Endothelial cell of umbilical vein (primary cell): ENCODE measurements around the gene YTHDC1. TPM values are rescaled to one million over a fixed set of nuclear protein-coding genes. Genes with fewer than 3 reads are reported as not detected.
A peak's percentile ranks its signal among the peaks of the same experiment; 100 is the strongest.

ENCODE experiments used
- BruUV-seq: library from RNA; stranded (reverse); fragments of 400-500 nt; replicated peaks from 2 replicates; lab custom pipeline; 2021; lab: Mats Ljungman, UMichigan
- CTCF ChIA-PET: fragments of 300-600, 350-600 bp; sonication (Branson Sonifier 250); formaldehyde crosslinking; loops from one replicate; lab custom pipeline; 2021; ENCODE audit warnings: antibody characterized with exemption, inconsistent platforms; lab: Charles Lee
- POLR2A ChIA-PET: fragments of 300-600, 350-600 bp; sonication (Branson Sonifier 250); formaldehyde crosslinking; loops from one replicate; lab custom pipeline; 2021; ENCODE audit warnings: antibody characterized with exemption, inconsistent platforms; lab: Charles Lee
- DNase-seq: peaks from one replicate; pipeline ENCODE4 v3.0.0-alpha.2; 2011; ENCODE audit warnings: low read depth, low spot score
- FAIRE-seq: peaks from 2 replicates; lab custom pipeline; 2011; peaks lifted over from hg19 to GRCh38; lab: Jason Lieb, UNC
- H2AFZ ChIP-seq: 2 replicates; pipeline ENCODE4 v1.6.0; 2012; ENCODE audit warnings: low read depth, low read length, control low read depth, inconsistent platforms
- H3K27ac ChIP-seq: 2 replicates; pipeline ENCODE4 v1.5.1; 2011; ENCODE audit warnings: low read depth, mild to moderate bottlenecking, control low read depth, low read length, moderate library complexity; ENCODE audit not compliant: insufficient read depth
- H3K27me3 ChIP-seq, 2 experiments: 2 replicates each; pipeline versions ENCODE4 v1.6.0 to v1.6.1; 2011; ENCODE audit warnings: low read length in 2 of 2, mixed read lengths in 1 of 2; ENCODE audit not compliant: control insufficient read depth in 2 of 2, insufficient read depth in 2 of 2
- H3K36me3 ChIP-seq, 2 experiments: 2 replicates in 1 of 2; 3 replicates in 1 of 2; pipeline ENCODE4 v1.5.1; 2011; ENCODE audit warnings: low read length in 2 of 2, mild to moderate bottlenecking in 1 of 2, moderate library complexity in 1 of 2; ENCODE audit not compliant: control insufficient read depth in 2 of 2, insufficient read depth in 2 of 2; ENCODE audit errors: extremely low read depth in 1 of 2
- H3K4me1 ChIP-seq: 3 replicates; pipeline ENCODE4 v1.5.1; 2011; ENCODE audit warnings: mild to moderate bottlenecking, low read length; ENCODE audit not compliant: control insufficient read depth, insufficient read depth; ENCODE audit errors: extremely low read depth
- H3K4me2 ChIP-seq: 2 replicates; pipeline ENCODE4 v1.6.1; 2011; ENCODE audit warnings: low read length, control low read depth, mixed read lengths; ENCODE audit not compliant: insufficient read depth
- H3K4me3 ChIP-seq, 3 experiments: fragments of 200-600 bp in 1 of 3; sonication (generic), shearing (Covaris generic) in 1 of 3; replicated peaks in 1 of 3; 2 replicates each; pipeline ENCODE4 v1.5.1; 2011 to 2016; ENCODE audit warnings: control low read depth in 3 of 3, low read length in 3 of 3, mild to moderate bottlenecking in 2 of 3, inconsistent platforms in 1 of 3, low read depth in 1 of 3, moderate library complexity in 1 of 3; ENCODE audit not compliant: insufficient read depth in 1 of 3
- H3K79me2 ChIP-seq: 2 replicates; pipeline ENCODE4 v1.6.0; 2012; ENCODE audit warnings: low read length, inconsistent platforms; ENCODE audit not compliant: control insufficient read depth, insufficient read depth
- H3K9ac ChIP-seq: replicated peaks from 2 replicates; pipeline ENCODE3; 2011; ENCODE audit warnings: low read length, control low read depth; ENCODE audit not compliant: insufficient read depth; ENCODE audit errors: extremely low read depth
- H3K9me1 ChIP-seq: replicated peaks from 3 replicates; pipeline ENCODE4 v1.6.0; 2011; ENCODE audit warnings: mild to moderate bottlenecking, low read length; ENCODE audit not compliant: control insufficient read depth, insufficient read depth; ENCODE audit errors: extremely low read depth
- H3K9me3 ChIP-seq: replicated peaks from 2 replicates; pipeline ENCODE4 v1.5.1; 2012; ENCODE audit warnings: low read length, inconsistent platforms; ENCODE audit not compliant: control insufficient read depth, insufficient read depth
- H4K20me1 ChIP-seq: replicated peaks from 2 replicates; pipeline ENCODE3; 2011; ENCODE audit warnings: mild to moderate bottlenecking, low read length; ENCODE audit not compliant: control insufficient read depth, insufficient read depth; ENCODE audit errors: extremely low read depth
- EZH2 ChIP-seq: IDR thresholded peaks from 2 replicates; pipeline ENCODE4 v1.6.1; 2012; ENCODE audit warnings: borderline replicate concordance, low read depth, mild to moderate bottlenecking, moderate library complexity, low read length, inconsistent platforms; ENCODE audit not compliant: severe bottlenecking
- FOS ChIP-seq: IDR thresholded peaks from 2 replicates; pipeline ENCODE4 v1.6.1; 2011; ENCODE audit warnings: mild to moderate bottlenecking, low read length, moderate library complexity, borderline replicate concordance; ENCODE audit not compliant: insufficient read depth
- GATA2 ChIP-seq: IDR thresholded peaks from 2 replicates; pipeline ENCODE4 v1.7.0; 2011; ENCODE audit warnings: low read depth, mild to moderate bottlenecking, moderate library complexity, mixed read lengths, low read length; ENCODE audit not compliant: insufficient read length, insufficient read depth
- JUN ChIP-seq: IDR thresholded peaks from 2 replicates; pipeline ENCODE4 v1.6.1; 2011; ENCODE audit warnings: borderline replicate concordance, low read depth; ENCODE audit not compliant: insufficient read length, insufficient read depth
- MYC ChIP-seq: IDR thresholded peaks from one replicate; pipeline ENCODE4 v1.6.1; 2011; ENCODE audit warnings: mild to moderate bottlenecking, low read depth, low read length
- POLR2A ChIP-seq: IDR thresholded peaks from 2 replicates; pipeline ENCODE4 v1.6.1; 2012; ENCODE audit warnings: low read depth, mild to moderate bottlenecking, control low read depth, low read length
- POLR2AphosphoS5 ChIP-seq: IDR thresholded peaks from 2 replicates; pipeline ENCODE4 v1.6.1; 2012; ENCODE audit warnings: low read depth, mild to moderate bottlenecking, control low read depth, low read length, moderate library complexity; ENCODE audit not compliant: insufficient read depth
- dilution Hi-C: fragments of 300-500 bp; cut with MboI; formaldehyde crosslinking; loops from one replicate; pipeline ENCODE4 v1.15.0; 2019; ENCODE audit warnings: low sequenced_read_pairs; ENCODE audit not compliant: extremely low pct_ligation_motif_present
- intact Hi-C: fragments of 100-400 bp; cut with micrococcal nuclease; formaldehyde crosslinking; loops from one replicate; pipeline ENCODE4 v1.10.0; 2022
- polyA plus RNA-seq, 4 experiments: library from polyadenylated mRNA; depleted of rRNA in 3 of 4; stranded (reverse) in 3 of 4; unstranded in 1 of 4; fragments of >200 nt; gene quantifications; 2 replicates each; pipeline versions ENCODE4 v1.2.1 to v1.2.3, GENCODE V29; 2011 to 2012; ENCODE audit warnings: missing spikeins in 1 of 4
- total RNA-seq: library from RNA; stranded (reverse); gene quantifications from 2 replicates; pipeline ENCODE4 v1.2.3, GENCODE V29; 2021
- TF ChIP-seq, protein P1 (sequence below): IDR thresholded peaks from 2 replicates; pipeline ENCODE4 v1.6.1; 2011; ENCODE audit not compliant: insufficient read depth, insufficient read length
- TF ChIP-seq, protein P2 (sequence below), 2 donors: IDR thresholded peaks; 1 replicate in 1 of 2; 2 replicates in 1 of 2; pipeline ENCODE4 v1.5.1; 2011; ENCODE audit warnings: low read length in 2 of 2, mild to moderate bottlenecking in 2 of 2, moderate library complexity in 2 of 2, control low read depth in 1 of 2, inconsistent platforms in 1 of 2, low read depth in 1 of 2; ENCODE audit not compliant: insufficient read depth in 1 of 2; ENCODE audit errors: extremely low read depth in 1 of 2

YTHDC1 gene
- total and polyA plus RNA-seq, 2 donors (not counting 3 experiments of a cell fraction or from before 2014, with no cell fraction given) = 17.8 to 60.4 TPM

DNA sequence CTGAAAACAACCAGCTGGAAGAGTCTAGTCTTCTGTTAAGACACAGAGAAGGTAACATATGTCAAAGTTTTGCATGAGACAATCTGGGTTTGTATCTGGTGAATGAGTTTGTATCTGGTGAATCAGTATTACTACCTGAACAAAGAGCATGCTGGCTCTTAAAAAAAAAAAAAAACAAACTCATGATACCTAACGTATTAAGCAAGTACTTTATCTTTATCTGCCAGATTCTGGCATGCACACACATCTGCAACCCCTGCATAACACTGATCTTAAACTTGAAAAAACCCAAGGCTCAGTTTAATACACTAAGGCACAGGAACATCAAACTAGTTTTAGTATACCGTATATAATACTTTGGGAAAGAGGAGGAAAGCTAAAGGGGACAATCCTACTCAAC lies 5.8 kb downstream of the YTHDC1 start:
- Histone ChIP-seq H2AFZ (no peak overlapping the region), H3K9me1 (no peaks in the 10 kb centered on the region), H3K79me2 (peaks cover 100% of the 10 kb centered on the region), H3K36me3 (no peaks in the 10 kb centered on the region), H4K20me1 (peaks cover 30% of the 10 kb centered on the region), H3K9ac (no peak overlapping the region), H3K4me1 (peaks cover 23% of the 10 kb centered on the region), H3K4me2 (no peak overlapping the region), H3K27ac (no peak overlapping the region), H3K27me3 (no peaks in the 10 kb centered on the region), H3K4me3 (no peak overlapping the region), H3K9me3 (no peaks in the 10 kb centered on the region)
- no TSS peak for BruUV-seq
- DNase-seq (no peak), FAIRE-seq (no peak)
- CTCF ChIA-PET = interaction anchor here (1.0 to 1.9 kb wide), 3 partner anchors 11 to 32 kb away, joined by 4 to 9 read pairs (median 4); no protein-coding TSS in a partner anchor
- POLR2A ChIA-PET = interaction anchor here (0.5 kb wide), 1 partner anchor 23 kb away, joined by 3 read pairs; no protein-coding TSS in a partner anchor
- no peak for TF ChIP-seq GATA2
- TF ChIP-seq JUN = no peak
- no peak for TF ChIP-seq MYC
- TF ChIP-seq, protein P1, sequence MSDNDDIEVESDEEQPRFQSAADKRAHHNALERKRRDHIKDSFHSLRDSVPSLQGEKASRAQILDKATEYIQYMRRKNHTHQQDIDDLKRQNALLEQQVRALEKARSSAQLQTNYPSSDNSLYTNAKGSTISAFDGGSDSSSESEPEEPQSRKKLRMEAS = no peak
- dilution Hi-C loops = no loop called here
- intact Hi-C loops = no loop called here

DNA sequence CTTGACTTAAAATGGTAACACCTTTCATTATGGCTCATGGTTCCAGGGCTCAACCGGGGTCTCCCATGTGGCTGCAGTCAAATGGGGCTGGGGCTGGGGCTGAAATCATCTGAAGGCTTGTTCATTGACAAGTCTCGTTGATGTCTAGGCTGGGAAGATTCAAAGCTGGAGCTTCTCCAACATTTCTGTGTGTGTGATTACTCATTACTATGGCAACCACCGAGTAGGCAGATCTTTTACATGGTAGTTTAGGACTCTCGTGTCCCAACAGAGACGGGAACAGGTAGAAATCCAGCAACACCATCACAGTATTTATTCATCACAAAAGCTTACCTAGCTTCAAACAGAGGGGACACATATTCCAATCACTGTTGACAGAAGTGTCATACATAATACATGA lies 7.8 kb downstream of the YTHDC1 start:
- peaks cover 34% of the 10 kb centered on the region for H4K20me1 ChIP-seq
- intact Hi-C loops (no loop called here), dilution Hi-C loops (no loop called here)
- POLR2A ChIA-PET = no interaction called here
- H3K27ac ChIP-seq = no peak overlapping the region
- H3K4me2 ChIP-seq = no peak overlapping the region
- no peak overlapping the region for H3K4me3 ChIP-seq
- peaks cover 2 to 3% of the 10 kb centered on the region in 2 experiments for H3K36me3 ChIP-seq
- H3K9ac ChIP-seq = no peak overlapping the region
- no peak for TF ChIP-seq POLR2AphosphoS5
- TF ChIP-seq, protein P1 = no peak
- TF ChIP-seq POLR2A = no peak
- TF ChIP-seq, protein P2, sequence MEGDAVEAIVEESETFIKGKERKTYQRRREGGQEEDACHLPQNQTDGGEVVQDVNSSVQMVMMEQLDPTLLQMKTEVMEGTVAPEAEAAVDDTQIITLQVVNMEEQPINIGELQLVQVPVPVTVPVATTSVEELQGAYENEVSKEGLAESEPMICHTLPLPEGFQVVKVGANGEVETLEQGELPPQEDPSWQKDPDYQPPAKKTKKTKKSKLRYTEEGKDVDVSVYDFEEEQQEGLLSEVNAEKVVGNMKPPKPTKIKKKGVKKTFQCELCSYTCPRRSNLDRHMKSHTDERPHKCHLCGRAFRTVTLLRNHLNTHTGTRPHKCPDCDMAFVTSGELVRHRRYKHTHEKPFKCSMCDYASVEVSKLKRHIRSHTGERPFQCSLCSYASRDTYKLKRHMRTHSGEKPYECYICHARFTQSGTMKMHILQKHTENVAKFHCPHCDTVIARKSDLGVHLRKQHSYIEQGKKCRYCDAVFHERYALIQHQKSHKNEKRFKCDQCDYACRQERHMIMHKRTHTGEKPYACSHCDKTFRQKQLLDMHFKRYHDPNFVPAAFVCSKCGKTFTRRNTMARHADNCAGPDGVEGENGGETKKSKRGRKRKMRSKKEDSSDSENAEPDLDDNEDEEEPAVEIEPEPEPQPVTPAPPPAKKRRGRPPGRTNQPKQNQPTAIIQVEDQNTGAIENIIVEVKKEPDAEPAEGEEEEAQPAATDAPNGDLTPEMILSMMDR (IDR thresholded peaks at IDR 0.05; ENCODE audit: extremely low read depth in 1 of 2, insufficient read depth in 1 of 2, low read depth in 1 of 2, low read length in 2 of 2) = no peak
- TF ChIP-seq MYC = no peak
- TF ChIP-seq GATA2 = no peak
- no peak for TF ChIP-seq FOS
- TF ChIP-seq EZH2 = no peak
- no peak for TF ChIP-seq JUN
- no peaks in the 10 kb centered on the region for H3K27me3 ChIP-seq
- DNase-seq (peak; percentile 37), FAIRE-seq (no peak)
- CTCF ChIA-PET = interaction anchor here (0.9 to 1.6 kb wide), 3 partner anchors 9 to 70 kb away, joined by 3 to 4 read pairs (median 3); no protein-coding TSS in a partner anchor
- H3K79me2 ChIP-seq = peaks cover 96% of the 10 kb centered on the region
- no peaks in the 10 kb centered on the region for H3K9me3 ChIP-seq
- no TSS peak for BruUV-seq
- H2AFZ ChIP-seq = no peak overlapping the region
- no peaks in the 10 kb centered on the region for H3K9me1 ChIP-seq
- H3K4me1 ChIP-seq = peaks cover 10% of the 10 kb centered on the region
